Measurements from ENCODE around the gene DEDD2.

DEDD2 gene

DNA sequence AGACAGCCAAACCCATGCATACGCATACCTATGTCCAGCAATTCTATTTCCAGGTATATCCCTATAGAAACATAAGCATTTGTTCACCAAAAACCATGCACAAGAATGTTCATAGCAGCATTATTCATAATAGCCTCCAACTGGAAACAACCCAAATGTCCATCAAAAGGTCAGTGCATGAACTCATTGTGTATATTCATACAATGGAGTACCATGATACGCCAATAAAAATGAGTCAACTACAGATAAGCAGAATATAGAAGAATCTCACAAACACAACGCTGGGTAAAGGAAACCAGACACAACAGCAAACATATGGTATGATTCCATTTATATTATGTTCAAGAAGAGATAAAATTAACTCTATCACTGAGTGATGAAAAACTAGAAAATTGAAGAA lies 23.8 kb downstream of the DEDD2 start:
- H3K36me3 ChIP-seq (ENCODE audit: insufficient read depth, low read length), result peaks cover 15% of the 10 kb centered on the region
- H3K4me3 ChIP-seq (ENCODE audit: low read depth in 1 of 2, low read length in 2 of 2), result no peak overlapping the region
- H2AFZ ChIP-seq (ENCODE audit: low read depth, low read length), result no peak overlapping the region
- no peaks in the 10 kb centered on the region for H3K9me3 ChIP-seq (ENCODE audit: insufficient read depth, low read length, severe bottlenecking)
- no peak for ATAC-seq (ENCODE audit: insufficient read depth, low read depth)
- no peak for DNase-seq
- H3K27me3 ChIP-seq (ENCODE audit: insufficient read depth, low read length, poor library complexity), result no peaks in the 10 kb centered on the region
- H4K20me1 ChIP-seq (ENCODE audit: insufficient read depth, low read length), result peaks cover 3% of the 10 kb centered on the region
- peaks cover 10% of the 10 kb centered on the region for H3K4me1 ChIP-seq (ENCODE audit: insufficient read depth, low read length)
- TF ChIP-seq, protein P1, sequence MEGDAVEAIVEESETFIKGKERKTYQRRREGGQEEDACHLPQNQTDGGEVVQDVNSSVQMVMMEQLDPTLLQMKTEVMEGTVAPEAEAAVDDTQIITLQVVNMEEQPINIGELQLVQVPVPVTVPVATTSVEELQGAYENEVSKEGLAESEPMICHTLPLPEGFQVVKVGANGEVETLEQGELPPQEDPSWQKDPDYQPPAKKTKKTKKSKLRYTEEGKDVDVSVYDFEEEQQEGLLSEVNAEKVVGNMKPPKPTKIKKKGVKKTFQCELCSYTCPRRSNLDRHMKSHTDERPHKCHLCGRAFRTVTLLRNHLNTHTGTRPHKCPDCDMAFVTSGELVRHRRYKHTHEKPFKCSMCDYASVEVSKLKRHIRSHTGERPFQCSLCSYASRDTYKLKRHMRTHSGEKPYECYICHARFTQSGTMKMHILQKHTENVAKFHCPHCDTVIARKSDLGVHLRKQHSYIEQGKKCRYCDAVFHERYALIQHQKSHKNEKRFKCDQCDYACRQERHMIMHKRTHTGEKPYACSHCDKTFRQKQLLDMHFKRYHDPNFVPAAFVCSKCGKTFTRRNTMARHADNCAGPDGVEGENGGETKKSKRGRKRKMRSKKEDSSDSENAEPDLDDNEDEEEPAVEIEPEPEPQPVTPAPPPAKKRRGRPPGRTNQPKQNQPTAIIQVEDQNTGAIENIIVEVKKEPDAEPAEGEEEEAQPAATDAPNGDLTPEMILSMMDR (IDR thresholded peaks at IDR 0.05; ENCODE audit: borderline replicate concordance, extremely low read depth, low read length, poor library complexity, severe bottlenecking), result no peak
- no peak for TF ChIP-seq EZH2 (IDR thresholded peaks at IDR 0.05; ENCODE audit: borderline replicate concordance, low read depth, low read length, severe bottlenecking)
- H3K79me2 ChIP-seq (ENCODE audit: insufficient read depth, low read length), result no peaks in the 10 kb centered on the region
- H3K27ac ChIP-seq (ENCODE audit: low read length), result no peak overlapping the region
- H3K4me2 ChIP-seq (ENCODE audit: insufficient read depth, low read length), result no peak overlapping the region
- no peak overlapping the region for H3K9ac ChIP-seq (ENCODE audit: low read depth, low read length)

DNA sequence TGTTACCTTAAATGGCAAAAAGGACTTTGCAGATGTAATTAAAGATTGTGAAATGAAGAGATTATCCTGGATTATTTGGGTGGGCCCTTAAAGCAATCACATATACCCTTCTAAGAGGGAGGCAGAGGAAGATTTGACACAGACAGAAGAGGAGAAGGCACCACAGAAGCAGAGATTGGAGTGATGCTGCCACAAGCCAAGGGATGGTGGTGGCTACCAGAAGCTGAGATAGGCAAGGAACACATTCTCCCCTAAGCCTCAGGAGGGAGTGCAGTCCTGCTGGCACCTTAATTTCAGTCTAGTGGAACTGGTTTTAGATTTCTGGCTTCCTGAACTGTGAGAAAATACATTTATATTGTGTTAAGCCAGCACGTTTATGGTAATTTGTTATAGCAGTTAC lies 24.2 kb downstream of the DEDD2 start:
- no peak for ATAC-seq (ENCODE audit: insufficient read depth, low read depth)
- no peak overlapping the region for H3K27ac ChIP-seq (ENCODE audit: low read length)
- no peak overlapping the region for H2AFZ ChIP-seq (ENCODE audit: low read depth, low read length)

DNA sequence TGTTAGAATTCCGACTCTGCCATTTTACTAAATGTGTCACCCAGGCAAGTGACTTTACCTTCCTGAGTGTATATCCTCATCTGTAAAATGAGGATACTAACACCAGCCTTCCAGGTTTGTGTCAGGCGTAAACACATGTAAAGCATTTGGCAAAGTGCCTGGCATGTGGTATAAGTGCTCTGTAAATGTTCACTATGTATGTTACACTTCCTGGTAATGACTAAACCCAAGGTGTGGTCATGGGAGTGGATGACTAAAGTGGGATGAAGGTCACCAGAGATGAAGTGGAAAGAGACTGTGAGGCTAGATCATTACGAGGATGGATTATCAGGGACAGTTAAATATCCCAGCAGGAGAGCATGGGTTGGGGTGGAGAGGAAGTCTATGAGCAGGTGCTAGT lies 25.6 kb downstream of the DEDD2 start:
- H2AFZ ChIP-seq (ENCODE audit: low read depth, low read length), result no peak overlapping the region
- no peaks in the 10 kb centered on the region for H3K4me1 ChIP-seq (ENCODE audit: insufficient read depth, low read length)
- ATAC-seq (ENCODE audit: insufficient read depth, low read depth) (no peak), DNase-seq (no peak)
- H3K36me3 ChIP-seq (ENCODE audit: insufficient read depth, low read length), result peaks cover under 1% of the 10 kb centered on the region; the same call in 1 of the 2 replicates
- H3K9ac ChIP-seq (ENCODE audit: low read depth, low read length), result no peak overlapping the region
- H3K4me3 ChIP-seq (ENCODE audit: low read depth in 1 of 2, low read length in 2 of 2), result no peak overlapping the region
- H4K20me1 ChIP-seq (ENCODE audit: insufficient read depth, low read length), result no peaks in the 10 kb centered on the region
- H3K4me2 ChIP-seq (ENCODE audit: insufficient read depth, low read length), result no peak overlapping the region
- no peaks in the 10 kb centered on the region for H3K9me3 ChIP-seq (ENCODE audit: insufficient read depth, low read length, severe bottlenecking)
- H3K27me3 ChIP-seq (ENCODE audit: insufficient read depth, low read length, poor library complexity), result no peaks in the 10 kb centered on the region
- no peak overlapping the region for H3K27ac ChIP-seq (ENCODE audit: low read length)
- TF ChIP-seq, protein P1 (IDR thresholded peaks at IDR 0.05; ENCODE audit: borderline replicate concordance, extremely low read depth, low read length, poor library complexity, severe bottlenecking), result no peak
- no peak for TF ChIP-seq EZH2 (IDR thresholded peaks at IDR 0.05; ENCODE audit: borderline replicate concordance, low read depth, low read length, severe bottlenecking)
- no peaks in the 10 kb centered on the region for H3K79me2 ChIP-seq (ENCODE audit: insufficient read depth, low read length)

More for the DNA sequence above, 24.2 kb downstream of the DEDD2 start:
- Histone ChIP-seq H3K27me3 (ENCODE audit: insufficient read depth, low read length, poor library complexity) (no peaks in the 10 kb centered on the region), H3K79me2 (ENCODE audit: insufficient read depth, low read length) (no peaks in the 10 kb centered on the region), H3K4me3 (ENCODE audit: low read depth in 1 of 2, low read length in 2 of 2) (no peak overlapping the region), H3K4me1 (ENCODE audit: insufficient read depth, low read length) (peaks cover 7% of the 10 kb centered on the region), H3K4me2 (ENCODE audit: insufficient read depth, low read length) (no peak overlapping the region), H3K9me3 (ENCODE audit: insufficient read depth, low read length, severe bottlenecking) (no peaks in the 10 kb centered on the region), H4K20me1 (ENCODE audit: insufficient read depth, low read length) (no peaks in the 10 kb centered on the region), H3K36me3 (ENCODE audit: insufficient read depth, low read length) (peaks cover 12% of the 10 kb centered on the region), H3K9ac (ENCODE audit: low read depth, low read length) (no peak overlapping the region)
- TF ChIP-seq, protein P1 (IDR thresholded peaks at IDR 0.05; ENCODE audit: borderline replicate concordance, extremely low read depth, low read length, poor library complexity, severe bottlenecking), result no peak
- TF ChIP-seq EZH2 (IDR thresholded peaks at IDR 0.05; ENCODE audit: borderline replicate concordance, low read depth, low read length, severe bottlenecking), result no peak
- no peak for DNase-seq

DNA sequence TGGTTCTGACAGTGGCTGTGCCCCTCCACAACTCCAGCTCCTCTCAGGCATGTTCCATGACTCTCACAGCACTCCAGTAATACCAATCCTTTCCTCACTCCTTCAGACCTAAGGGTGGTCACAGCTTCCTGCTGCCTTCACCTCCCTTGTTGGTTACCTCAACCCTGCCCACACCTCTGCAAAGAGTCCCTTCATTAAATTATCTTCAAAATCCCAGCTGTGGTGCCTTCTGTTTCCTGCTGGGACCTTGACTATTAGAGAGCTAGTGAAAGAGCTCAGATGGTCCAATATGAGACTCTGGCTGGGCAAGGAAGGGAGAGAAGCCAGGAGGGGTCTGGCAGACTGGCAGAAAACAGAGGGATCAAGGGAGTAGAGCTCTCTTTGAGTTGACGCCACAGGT lies 26.1 kb downstream of the DEDD2 start:
- Histone ChIP-seq H3K4me3 (ENCODE audit: low read depth in 1 of 2, low read length in 2 of 2) (no peak overlapping the region), H3K4me2 (ENCODE audit: insufficient read depth, low read length) (no peak overlapping the region), H2AFZ (ENCODE audit: low read depth, low read length) (no peak overlapping the region), H3K27me3 (ENCODE audit: insufficient read depth, low read length, poor library complexity) (no peaks in the 10 kb centered on the region), H4K20me1 (ENCODE audit: insufficient read depth, low read length) (no peaks in the 10 kb centered on the region), H3K79me2 (ENCODE audit: insufficient read depth, low read length) (no peaks in the 10 kb centered on the region), H3K36me3 (ENCODE audit: insufficient read depth, low read length) (no peaks in the 10 kb centered on the region), H3K27ac (ENCODE audit: low read length) (no peak overlapping the region), H3K9ac (ENCODE audit: low read depth, low read length) (no peak overlapping the region), H3K9me3 (ENCODE audit: insufficient read depth, low read length, severe bottlenecking) (no peaks in the 10 kb centered on the region), H3K4me1 (ENCODE audit: insufficient read depth, low read length) (no peaks in the 10 kb centered on the region)
- DNase-seq (no peak), ATAC-seq (ENCODE audit: insufficient read depth, low read depth) (peak; percentile 40; the same call in 1 of the 3 replicates)
- TF ChIP-seq, protein P1 (IDR thresholded peaks at IDR 0.05; ENCODE audit: borderline replicate concordance, extremely low read depth, low read length, poor library complexity, severe bottlenecking), result no peak

Data from DND-41 (cell line).